ENCODE measurements around the gene JAK3. TPM values are rescaled to one million over a fixed set of nuclear protein-coding genes. Genes with fewer than 3 reads are reported as not detected.

JAK3 gene
- total and polyA plus RNA-seq, 8 donors = 0.89 to 50.2 (median 2.9) TPM

GRCh38 chr19:17811103-17811502, 36.7 kb downstream of the JAK3 start:
- H3K4me1 ChIP-seq = no peaks in the 10 kb centered on the region
- intact Hi-C loops (cut with DNase I; ENCODE audit: low total_unique reads) = no loop called here
- H3K4me3 ChIP-seq = no peak overlapping the region
- H3K9me3 ChIP-seq = no peaks in the 10 kb centered on the region
- TF ChIP-seq EP300 (IDR thresholded peaks at IDR 0.05) (no peak), POLR2A (IDR thresholded peaks at IDR 0.05) (no peak), CTCF (IDR thresholded peaks at IDR 0.05) (no peak), POLR2AphosphoS5 (IDR thresholded peaks at IDR 0.05) (no peak)
- H3K27ac ChIP-seq = no peak overlapping the region
- no peak for DNase-seq
- peaks cover 6 to 66% (median 51%) of the 10 kb centered on the region in 4 donors for H3K36me3 ChIP-seq
- H3K27me3 ChIP-seq = peaks cover 0 to 45% (median 0%) of the 10 kb centered on the region in 3 donors
- 90 to 99% (median 95%) methylated on average over 2 of the region's 2 CpGs for WGBS, 5 donors

GRCh38 chr19:17807731-17808316, 40.0 kb downstream of the JAK3 start:
- H3K36me3 ChIP-seq = peaks cover 6 to 54% (median 45%) of the 10 kb centered on the region in 4 donors
- intact Hi-C loops (cut with DNase I; ENCODE audit: low total_unique reads) = no loop called here
- no peak overlapping the region for H3K4me3 ChIP-seq
- H3K27ac ChIP-seq = no peak overlapping the region
- TF ChIP-seq EP300 (IDR thresholded peaks at IDR 0.05) = no peak
- TF ChIP-seq POLR2A (IDR thresholded peaks at IDR 0.05) = no peak
- no peak for TF ChIP-seq CTCF (IDR thresholded peaks at IDR 0.05)
- TF ChIP-seq POLR2AphosphoS5 (IDR thresholded peaks at IDR 0.05) = no peak
- DNase-seq = no peak
- no peaks in the 10 kb centered on the region for H3K9me3 ChIP-seq
- peaks cover 0 to 8% (median 5%) of the 10 kb centered on the region in 4 donors for H3K4me1 ChIP-seq
- peaks cover 0 to 25% (median 0%) of the 10 kb centered on the region in 3 donors for H3K27me3 ChIP-seq
- 64 to 85% (median 72%) methylated on average over 29 to 38 of the region's 38 CpGs for WGBS, 5 donors

- Histone ChIP-seq H3K36me3 (peaks cover 6 to 45% (median 40%) of the 10 kb centered on the region in 4 donors), H3K9me3 (no peaks in the 10 kb centered on the region), H3K4me3 (no peak overlapping the region), H3K27ac (no peak overlapping the region), H3K4me1 (peaks cover 0 to 17% (median 5%) of the 10 kb centered on the region in 4 donors), H3K27me3 (peaks cover 0 to 26% (median 0%) of the 10 kb centered on the region in 3 donors)
- WGBS, 5 donors = 47 to 67% (median 61%) methylated on average over 3 of the region's 3 CpGs
- TF ChIP-seq POLR2A (IDR thresholded peaks at IDR 0.05) = no peak
- TF ChIP-seq POLR2AphosphoS5 (IDR thresholded peaks at IDR 0.05) = no peak
- TF ChIP-seq EP300 (IDR thresholded peaks at IDR 0.05) = no peak
- TF ChIP-seq CTCF (IDR thresholded peaks at IDR 0.05) = no peak
- no peak for DNase-seq
- intact Hi-C loops (cut with DNase I; ENCODE audit: low total_unique reads) = no loop called here
Observed at GRCh38 chr19:17806945-17807344, 40.8 kb downstream of the JAK3 start.

- H3K4me3 ChIP-seq = no peak overlapping the region
- intact Hi-C loops (cut with DNase I; ENCODE audit: low total_unique reads) = no loop called here
- no peak overlapping the region for H3K27ac ChIP-seq
- H3K9me3 ChIP-seq = no peaks in the 10 kb centered on the region
- H3K27me3 ChIP-seq = peaks cover 0 to 36% (median 0%) of the 10 kb centered on the region in 3 donors
- TF ChIP-seq POLR2A (IDR thresholded peaks at IDR 0.05) (no peak), POLR2AphosphoS5 (IDR thresholded peaks at IDR 0.05) (no peak), CTCF (IDR thresholded peaks at IDR 0.05) (no peak), EP300 (IDR thresholded peaks at IDR 0.05) (no peak)
- no peak for DNase-seq
- peaks cover 6 to 35% (median 27%) of the 10 kb centered on the region in 4 donors for H3K36me3 ChIP-seq
- 91 to 95% (median 93%) methylated on average over 4 of the region's 4 CpGs for WGBS, 5 donors
- peaks cover 0 to 21% (median 5%) of the 10 kb centered on the region in 4 donors for H3K4me1 ChIP-seq
Observed at GRCh38 chr19:17805427-17805826, 42.4 kb downstream of the JAK3 start.
